Osteoblast (primary cell): Measurements from ENCODE around the gene KCNS3. TPM values are rescaled to one million over a fixed set of nuclear protein-coding genes. Genes with fewer than 3 reads are reported as not detected.

Experiments
- DNase-seq: peaks from one replicate; pipeline ENCODE4 v3.0.0; 2011; ENCODE audit warnings: low spot score, mixed read lengths; ENCODE audit not compliant: insufficient read length; ENCODE audit errors: missing footprints
- H2AFZ ChIP-seq: 2 replicates; pipeline ENCODE4 v1.6.0; 2011; ENCODE audit warnings: mild to moderate bottlenecking, low read length
- H3K27ac ChIP-seq: 2 replicates; pipeline ENCODE4 v1.5.1; 2011; ENCODE audit warnings: mild to moderate bottlenecking, low read depth, low read length, moderate library complexity
- H3K27me3 ChIP-seq: 2 replicates; pipeline ENCODE4 v1.6.0; 2012; ENCODE audit warnings: mild to moderate bottlenecking, control low read depth, inconsistent platforms, low read length, moderate library complexity; ENCODE audit not compliant: insufficient read depth
- H3K36me3 ChIP-seq: 2 replicates; pipeline ENCODE4 v1.5.1; 2011; ENCODE audit warnings: mild to moderate bottlenecking, low read length, control low read depth, moderate library complexity; ENCODE audit not compliant: insufficient read depth
- H3K4me1 ChIP-seq: 2 replicates; pipeline ENCODE4 v1.5.1; 2011; ENCODE audit warnings: mild to moderate bottlenecking, low read length, control low read depth, moderate library complexity; ENCODE audit not compliant: insufficient read depth
- H3K4me2 ChIP-seq: 2 replicates; pipeline ENCODE4 v1.6.0; 2011; ENCODE audit warnings: mild to moderate bottlenecking, low read length; ENCODE audit not compliant: insufficient read depth
- H3K4me3 ChIP-seq: fragments of 200-600 bp; sonication (generic); 3 replicates; pipeline ENCODE4 v1.5.1; 2012; ENCODE audit warnings: mild to moderate bottlenecking, low read length, inconsistent platforms; ENCODE audit not compliant: insufficient read depth
- H3K79me2 ChIP-seq: 2 replicates; pipeline ENCODE4 v1.6.0; 2012; ENCODE audit warnings: mild to moderate bottlenecking, low read length, control low read depth, inconsistent platforms; ENCODE audit not compliant: insufficient read depth
- H3K9me3 ChIP-seq: 2 replicates; pipeline ENCODE4 v1.5.1; 2011; ENCODE audit warnings: low read depth, low read length, control low read depth
- H4K20me1 ChIP-seq: 2 replicates; pipeline ENCODE4 v1.6.0; 2012; ENCODE audit warnings: mild to moderate bottlenecking, low read length, control low read depth; ENCODE audit not compliant: insufficient read depth
- CTCF ChIP-seq: IDR thresholded peaks from 2 replicates; pipeline ENCODE4 v1.5.1; 2011; ENCODE audit warnings: mild to moderate bottlenecking, low read depth, low read length, moderate library complexity; ENCODE audit errors: extremely low read depth
- total RNA-seq: library from RNA; depleted of rRNA; stranded (reverse); fragments of >200 nt; gene quantifications from 2 replicates; pipeline ENCODE4 v1.2.3, GENCODE V29; 2012

KCNS3 gene
- total RNA-seq: 1.8 and 2.7 TPM in 2 replicates

GRCh38 chr2:17878281-17879136 is at the start of gene KCNS3:
Gene KCNS3 (plus strand): TSS chr2:17878667. CDS start chr2:17931009, 52,342 bp downstream.
- Histone ChIP-seq H3K36me3 (no peaks in the 10 kb centered on the region), H3K4me3 (peak within 1 kb of the TSS; percentile 68), H3K27me3 (peaks cover 47% of the 10 kb centered on the region), H3K9me3 (no peaks in the 10 kb centered on the region), H3K4me2 (peak within 1 kb of the TSS; percentile 79), H3K79me2 (no peaks in the 10 kb centered on the region), H2AFZ (peak within 1 kb of the TSS; percentile 74), H4K20me1 (no peaks in the 10 kb centered on the region), H3K4me1 (peaks cover 9% of the 10 kb centered on the region), H3K27ac (no peak within 1 kb of the TSS)
- DNase-seq: peak; percentile 92
- TF ChIP-seq CTCF: no peak

GRCh38 chr2:17830053-17831034 is 48.1 kb upstream of the KCNS3 start:
- no peaks in the 10 kb centered on the region for H3K36me3 ChIP-seq
- no peaks in the 10 kb centered on the region for H3K9me3 ChIP-seq
- no peaks in the 10 kb centered on the region for H4K20me1 ChIP-seq
- H3K4me1 ChIP-seq: peaks cover 3% of the 10 kb centered on the region
- H3K4me2 ChIP-seq: peak overlapping the region; percentile 73
- peaks cover 13% of the 10 kb centered on the region for H3K27me3 ChIP-seq
- no peaks in the 10 kb centered on the region for H3K79me2 ChIP-seq
- peak; percentile 93 for TF ChIP-seq CTCF
- DNase-seq: peak; percentile 79
- peak overlapping the region; percentile 57 for H3K4me3 ChIP-seq
- H2AFZ ChIP-seq: peak overlapping the region; percentile 85
- H3K27ac ChIP-seq: no peak overlapping the region

- no peak for DNase-seq
- Histone ChIP-seq H2AFZ (no peak overlapping the region), H3K9me3 (no peaks in the 10 kb centered on the region), H4K20me1 (no peaks in the 10 kb centered on the region), H3K27me3 (no peaks in the 10 kb centered on the region), H3K36me3 (no peaks in the 10 kb centered on the region), H3K79me2 (no peaks in the 10 kb centered on the region), H3K4me2 (no peak overlapping the region), H3K27ac (no peak overlapping the region), H3K4me3 (no peak overlapping the region), H3K4me1 (no peaks in the 10 kb centered on the region)
- no peak for TF ChIP-seq CTCF
These were observed 43.0 kb upstream of the KCNS3 start for GRCh38 chr2:17835516-17835915.
